ENCODE results near the gene LINC01488. TPM values are rescaled to one million over a fixed set of nuclear protein-coding genes. Genes with fewer than 3 reads are reported as not detected.
A peak's percentile ranks its signal among the peaks of the same experiment; 100 is the strongest.

The LINC01488 gene
- total RNA-seq, 2 donors from 2014 or later, result not detected

- intact Hi-C loops (cut with DNase I, micrococcal nuclease), result no loop called here
- ATAC-seq (no peak), DNase-seq (no peak)
These were observed 20.0 kb upstream of the LINC01488 start for GRCh38 chr11:69461272-69461962.

DNA sequence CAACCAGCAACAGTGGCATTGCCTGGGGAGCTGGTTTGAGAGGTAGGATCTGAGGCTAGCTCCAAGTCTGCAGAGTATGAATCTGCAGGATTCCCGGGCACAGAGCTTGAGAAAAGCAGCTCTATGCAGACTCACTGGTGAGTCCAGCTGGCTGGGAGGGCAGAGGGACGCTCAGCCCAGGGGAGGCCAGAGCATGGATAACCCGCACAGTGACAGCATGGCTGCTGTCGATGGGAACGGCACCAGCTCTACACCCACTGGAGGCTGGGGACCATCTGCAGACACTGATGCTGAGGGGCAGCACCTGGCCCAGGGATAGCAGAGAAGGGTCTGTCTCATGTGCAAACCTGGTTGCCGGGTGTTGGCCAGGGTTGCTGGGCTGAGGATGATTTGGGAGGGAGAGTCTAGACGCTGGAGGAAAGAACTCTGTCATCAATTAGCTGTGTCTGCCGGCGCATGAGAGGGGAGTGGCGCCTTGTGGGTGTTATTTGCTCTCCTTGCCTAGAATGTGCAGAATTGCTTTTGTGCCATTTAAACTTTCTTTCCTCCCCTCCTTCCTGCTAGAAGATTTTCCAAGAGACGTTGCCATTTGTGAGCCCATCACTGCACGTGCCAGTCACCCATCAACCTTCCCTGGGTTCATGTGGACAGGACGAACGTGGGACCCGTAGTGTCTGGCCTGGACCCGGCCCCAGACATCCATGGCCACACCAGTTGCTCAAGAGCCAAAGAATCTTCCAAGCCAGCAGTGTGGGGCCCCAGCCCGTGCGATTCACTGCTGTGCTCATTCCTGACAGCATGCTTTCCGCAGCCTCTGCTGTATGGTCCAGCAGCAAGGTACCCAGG, 19.1 kb upstream of the LINC01488 start:
- peak in 1 of 2 donors; percentile 43 for DNase-seq
- ATAC-seq, result peak; percentile 39
- intact Hi-C loops (cut with DNase I, micrococcal nuclease), result no loop called here

- DNase-seq (peak in 1 of 2 donors; percentile 46), ATAC-seq (no peak)
- intact Hi-C loops (cut with DNase I, micrococcal nuclease), result no loop called here
These were observed 18.1 kb upstream of the LINC01488 start for GRCh38 chr11:69463181-69463994.

DNA sequence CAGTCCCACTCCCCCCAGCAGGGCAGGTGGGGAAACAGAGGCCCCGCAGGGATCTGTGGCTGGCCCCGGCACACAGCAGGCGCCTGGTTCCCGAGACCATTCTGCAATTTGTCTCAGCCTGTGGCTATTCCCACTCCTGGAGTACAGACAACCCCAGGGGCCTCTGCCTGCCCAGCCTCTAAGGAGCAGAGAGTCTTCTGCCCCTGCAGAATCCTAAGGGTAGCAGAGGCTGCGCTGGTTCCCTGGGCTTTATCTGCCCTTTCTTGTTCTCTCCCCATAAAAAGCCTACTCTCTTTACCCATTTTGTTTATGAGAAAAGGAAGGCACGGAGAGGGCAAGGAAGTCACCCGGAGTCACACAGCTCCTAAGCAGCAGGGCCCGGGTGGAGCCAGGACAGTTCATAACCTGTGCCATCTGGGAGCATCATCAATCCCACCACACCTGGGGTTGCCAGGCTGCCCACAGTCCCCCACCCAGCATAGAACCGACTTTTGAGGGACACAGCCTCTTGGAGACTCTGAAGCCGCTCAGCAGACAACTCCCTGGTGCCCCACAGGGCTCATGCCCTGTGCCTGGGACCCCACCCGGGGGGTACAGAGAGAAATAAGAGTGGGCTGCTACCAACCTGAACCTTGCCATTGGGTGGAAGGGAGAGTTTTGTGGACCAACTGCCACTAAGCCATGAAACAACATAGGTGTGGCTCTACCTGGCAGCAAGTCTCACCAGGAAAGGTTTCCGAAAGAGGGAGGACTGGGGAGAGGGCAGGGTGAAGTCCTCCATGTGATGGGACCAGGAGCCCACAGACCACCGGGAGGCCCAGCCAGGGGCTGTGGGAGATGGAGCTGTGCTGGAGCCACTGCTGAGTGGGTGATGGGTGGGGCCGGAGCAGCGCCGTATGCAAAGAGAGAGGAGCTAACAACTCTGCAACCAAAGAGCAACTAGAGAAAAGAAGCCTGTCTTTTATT, 17.2 kb upstream of the LINC01488 start:
- peak; percentile 83 for ATAC-seq

DNA sequence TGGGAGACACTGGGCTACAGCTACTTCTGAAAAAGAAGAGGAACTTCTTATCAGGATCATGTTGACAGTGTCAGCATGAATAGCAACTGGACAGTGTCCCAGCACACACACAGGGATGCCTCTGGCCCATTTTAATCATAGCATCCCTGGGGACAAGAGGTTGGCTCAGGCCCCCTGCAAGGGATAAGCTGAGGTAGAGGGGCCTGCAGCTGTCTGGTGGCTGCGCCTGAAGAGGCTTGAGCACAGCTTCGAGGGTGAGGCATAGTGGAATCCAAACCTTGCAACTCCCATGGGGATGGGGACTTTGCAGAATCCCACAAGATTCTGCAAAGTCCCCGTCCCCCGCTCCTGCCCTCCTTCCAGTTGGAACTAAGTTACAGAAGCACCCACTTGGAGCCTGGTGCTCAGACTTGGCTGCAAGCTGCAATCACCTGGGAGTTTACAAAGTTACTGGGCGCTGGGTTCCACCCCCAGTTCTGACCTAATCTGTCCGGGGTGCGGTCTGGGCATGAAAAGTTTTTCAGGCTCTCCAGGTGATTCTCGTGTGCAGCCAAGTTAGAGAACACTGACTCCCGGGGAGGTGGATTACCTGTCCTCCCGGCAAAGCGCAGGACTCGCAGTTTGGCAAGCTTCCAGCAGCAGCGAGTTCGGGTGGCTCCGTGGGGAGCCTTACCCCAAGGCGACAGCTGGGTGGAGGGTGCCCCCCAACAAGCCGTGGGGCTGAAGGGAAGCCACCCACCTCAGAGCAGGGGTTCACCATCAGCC, 16.0 kb upstream of the LINC01488 start:
- intact Hi-C loops (cut with DNase I, micrococcal nuclease), result no loop called here
- DNase-seq (peak; percentile 54 to 62), ATAC-seq (peak; percentile 46)

More for the DNA sequence above, 17.2 kb upstream of the LINC01488 start:
- intact Hi-C loops (cut with DNase I, micrococcal nuclease), result no loop called here
- DNase-seq, result peak; percentile 50 to 78

GRCh38 chr11:69466039-69466438, 15.4 kb upstream of the LINC01488 start:
- no peak for ATAC-seq
- DNase-seq, result no peak
- intact Hi-C loops (cut with DNase I, micrococcal nuclease), result no loop called here

- ATAC-seq (no peak), DNase-seq (no peak)
- intact Hi-C loops (cut with DNase I, micrococcal nuclease), result no loop called here
These were observed 14.3 kb upstream of the LINC01488 start for GRCh38 chr11:69467196-69467595.

- ATAC-seq (no peak), DNase-seq (no peak)
- intact Hi-C loops (cut with DNase I, micrococcal nuclease), result no loop called here
These were observed 13.8 kb upstream of the LINC01488 start for GRCh38 chr11:69467646-69468045.

DNA sequence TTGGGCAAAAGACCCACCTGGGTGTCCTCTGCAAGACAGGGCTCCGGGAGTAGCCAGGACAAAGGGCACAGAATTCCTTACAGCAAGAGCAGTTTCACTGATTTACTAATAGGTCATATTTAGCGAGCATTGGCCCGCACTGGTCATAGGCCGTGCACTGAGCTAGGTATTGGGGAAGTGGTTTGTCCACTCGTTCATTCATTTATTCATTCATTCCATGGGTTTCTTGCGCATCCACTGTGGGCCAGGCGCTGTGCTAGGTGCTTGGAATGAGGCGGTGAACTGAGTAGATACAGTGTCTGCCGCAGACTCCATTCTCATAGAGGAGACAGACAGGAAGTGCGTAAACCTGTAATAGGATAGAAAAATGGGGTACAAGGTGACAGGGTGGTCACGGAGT, 13.2 kb upstream of the LINC01488 start:
- DNase-seq (no peak), ATAC-seq (no peak)
- intact Hi-C loops (cut with DNase I, micrococcal nuclease), result no loop called here

- ATAC-seq, result peak; percentile 26
- DNase-seq, result no peak
- intact Hi-C loops (cut with DNase I, micrococcal nuclease), result no loop called here
These were observed 12.3 kb upstream of the LINC01488 start for GRCh38 chr11:69468911-69469885.

GRCh38 chr11:69470301-69470700, 11.2 kb upstream of the LINC01488 start:
- peak; percentile 66 for ATAC-seq
- no peak for DNase-seq
- intact Hi-C loops (cut with DNase I, micrococcal nuclease), result no loop called here

DNA sequence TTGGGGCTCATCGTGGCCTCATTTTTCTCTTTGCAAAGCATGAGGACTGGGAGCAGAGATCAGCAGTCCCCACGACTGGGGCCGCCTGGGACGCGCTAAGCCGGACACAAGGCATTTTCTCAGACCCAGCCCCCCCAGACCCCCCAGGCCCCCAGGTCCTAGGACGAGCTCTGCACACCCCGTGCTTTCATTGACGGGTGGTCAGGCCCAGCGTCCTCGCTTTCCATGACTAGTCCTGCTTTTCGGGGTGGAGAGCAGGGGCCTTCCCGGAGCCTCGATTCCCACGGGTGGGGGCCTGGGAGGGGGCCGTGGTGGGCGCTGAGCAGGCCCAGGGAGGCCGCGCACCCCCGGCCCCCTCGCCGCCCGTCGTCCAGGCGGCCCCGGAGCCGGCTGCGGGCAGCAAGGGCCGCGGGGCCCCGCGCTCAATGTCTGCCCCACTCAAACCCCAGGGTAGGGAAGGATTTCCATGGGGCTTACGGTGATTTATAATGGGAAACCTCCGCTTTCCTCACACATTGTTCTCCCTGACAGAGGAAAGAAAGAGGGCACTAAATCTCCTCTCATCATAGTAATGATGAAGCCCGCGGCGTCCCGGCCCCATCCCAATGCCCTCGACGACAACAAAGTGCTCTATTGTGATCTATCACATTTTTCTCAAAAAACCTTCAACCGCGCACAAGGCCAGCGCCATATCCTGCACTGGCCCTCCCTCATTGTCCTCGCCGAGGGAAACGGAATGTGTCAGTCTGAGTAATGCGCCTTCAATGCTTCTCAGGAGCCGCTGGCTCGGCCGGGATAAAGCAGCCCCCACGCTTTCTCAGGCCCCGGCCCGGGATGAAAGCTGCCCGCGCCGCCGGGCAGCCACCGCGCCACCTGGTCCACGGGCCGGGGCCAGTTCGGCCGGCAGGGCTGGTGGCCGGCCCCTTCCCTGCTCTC, 10.4 kb upstream of the LINC01488 start:
- intact Hi-C loops (cut with DNase I, micrococcal nuclease), result no loop called here
- no peak for DNase-seq
- no peak for ATAC-seq

GRCh38 chr11:69471729-69472540, 9.5 kb upstream of the LINC01488 start:
- intact Hi-C loops (cut with DNase I, micrococcal nuclease), result no loop called here
- ATAC-seq (no peak), DNase-seq (no peak)

GRCh38 chr11:69472541-69473275, 8.8 kb upstream of the LINC01488 start:
- ATAC-seq (no peak), DNase-seq (no peak)
- intact Hi-C loops (cut with DNase I, micrococcal nuclease), result no loop called here
